Thymus (tissue), 11 donors: ENCODE measurements around the gene EPHB2. TPM values are rescaled to one million over a fixed set of nuclear protein-coding genes. Genes with fewer than 3 reads are reported as not detected.

Experiments used
- DNase-seq, 9 donors: peaks; one replicate each; pipeline ENCODE4 v3.0.0-alpha.2; 2013; ENCODE audit warnings: low spot score in 9 of 9, low read depth in 6 of 9, missing footprints in 1 of 9
- H3K27ac ChIP-seq, 2 donors: one replicate each; pipeline ENCODE4 v1.5.1; 2013; ENCODE audit warnings: control low read depth in 1 of 2, low read depth in 1 of 2, low read length in 1 of 2, mild to moderate bottlenecking in 1 of 2, moderate library complexity in 1 of 2
- H3K27me3 ChIP-seq, 2 donors: one replicate each; pipeline ENCODE4 v1.5.1; 2013; ENCODE audit warnings: low read length in 1 of 2; ENCODE audit not compliant: control insufficient read depth in 2 of 2, insufficient read depth in 1 of 2
- H3K36me3 ChIP-seq, 2 donors: one replicate each; pipeline ENCODE4 v1.5.1; 2013; ENCODE audit warnings: low read length in 1 of 2, mild to moderate bottlenecking in 1 of 2, moderate library complexity in 1 of 2; ENCODE audit not compliant: control insufficient read depth in 2 of 2, insufficient read depth in 2 of 2
- H3K4me1 ChIP-seq, 2 donors: one replicate each; pipeline ENCODE4 v1.5.1; 2013; ENCODE audit warnings: low read length in 2 of 2; ENCODE audit not compliant: control insufficient read depth in 2 of 2, insufficient read depth in 2 of 2
- H3K4me3 ChIP-seq, 2 donors: one replicate each; pipeline ENCODE4 v1.5.1; 2013; ENCODE audit warnings: low read length in 2 of 2, control low read depth in 1 of 2, mild to moderate bottlenecking in 1 of 2
- H3K9me3 ChIP-seq, 2 donors: one replicate each; pipeline ENCODE4 v1.5.1; 2013; ENCODE audit warnings: low read length in 1 of 2, mild to moderate bottlenecking in 1 of 2; ENCODE audit not compliant: control insufficient read depth in 2 of 2, insufficient read depth in 1 of 2
- WGBS: extraction: QIAGEN DNeasy Blood & Tissue Kit; methylation state at CpG from one replicate; pipeline ENCODE4 v1.1.7; 2013; 5-methylcytosine and 5-hydroxymethylcytosine counted together
- polyA plus RNA-seq: library from polyadenylated mRNA; stranded (reverse); fragments of 200-250 nt; gene quantifications from one replicate; pipeline ENCODE4 v1.2.3, GENCODE V29; 2013
- total RNA-seq: library from RNA; stranded (reverse); fragments of 120-200 nt; gene quantifications from one replicate; pipeline ENCODE4 v1.2.4, GENCODE V29; 2013
- donor health status: healthy.

Gene EPHB2
- total and polyA plus RNA-seq, 2 donors, result 1.6 to 2.6 TPM

GRCh38 chr1:22804406-22804805 lies 93.8 kb downstream of the EPHB2 start:
- Histone ChIP-seq H3K4me3 (no peak overlapping the region), H3K4me1 (no peaks in the 10 kb centered on the region), H3K27me3 (no peaks in the 10 kb centered on the region), H3K36me3 (no peaks in the 10 kb centered on the region), H3K9me3 (no peaks in the 10 kb centered on the region), H3K27ac (no peak overlapping the region)
- WGBS, result 72% methylated on average over 6 of the region's 6 CpGs
- DNase-seq, result no peak

GRCh38 chr1:22804969-22805671 lies 94.5 kb downstream of the EPHB2 start:
- WGBS, result 90% methylated on average over 7 of the region's 7 CpGs
- DNase-seq, result no peak
- H3K27me3 ChIP-seq, result no peaks in the 10 kb centered on the region

GRCh38 chr1:22805672-22806038 lies 95.0 kb downstream of the EPHB2 start:
- Histone ChIP-seq H3K9me3 (no peaks in the 10 kb centered on the region), H3K36me3 (no peaks in the 10 kb centered on the region), H3K4me1 (no peaks in the 10 kb centered on the region), H3K27me3 (no peaks in the 10 kb centered on the region), H3K4me3 (no peak overlapping the region), H3K27ac (no peak overlapping the region)
- DNase-seq, result no peak
- 95% methylated on average over 4 of the region's 4 CpGs for WGBS

More at GRCh38 chr1:22804969-22805671, 94.5 kb downstream of the EPHB2 start:
- Histone ChIP-seq H3K27ac (no peak overlapping the region), H3K9me3 (no peaks in the 10 kb centered on the region), H3K36me3 (no peaks in the 10 kb centered on the region), H3K4me3 (no peak overlapping the region), H3K4me1 (no peaks in the 10 kb centered on the region)

GRCh38 chr1:22806584-22806983 lies 95.9 kb downstream of the EPHB2 start:
- WGBS, result 96% methylated on average over 12 of the region's 12 CpGs
- DNase-seq, result no peak
- no peaks in the 10 kb centered on the region for H3K4me1 ChIP-seq
- H3K27ac ChIP-seq, result no peak overlapping the region
- H3K36me3 ChIP-seq, result no peaks in the 10 kb centered on the region
- H3K4me3 ChIP-seq, result no peak overlapping the region
- no peaks in the 10 kb centered on the region for H3K9me3 ChIP-seq
- no peaks in the 10 kb centered on the region for H3K27me3 ChIP-seq

- 92% methylated on average over 4 of the region's 4 CpGs for whole genome bisulfite sequencing
- H3K27me3 ChIP-seq, result no peaks in the 10 kb centered on the region
Measured at GRCh38 chr1:22807340-22807739, 96.7 kb downstream of the EPHB2 start.

GRCh38 chr1:22808186-22808675 lies 97.6 kb downstream of the EPHB2 start:
- H3K27ac ChIP-seq, result no peak overlapping the region
- 97% methylated on average over 6 of the region's 6 CpGs for WGBS
- no peaks in the 10 kb centered on the region for H3K9me3 ChIP-seq
- no peaks in the 10 kb centered on the region for H3K36me3 ChIP-seq
- H3K4me3 ChIP-seq, result no peak overlapping the region
- no peak for DNase-seq
- no peaks in the 10 kb centered on the region for H3K4me1 ChIP-seq
- no peaks in the 10 kb centered on the region for H3K27me3 ChIP-seq

More at GRCh38 chr1:22807340-22807739, 96.7 kb downstream of the EPHB2 start:
- H3K36me3 ChIP-seq, result no peaks in the 10 kb centered on the region
- H3K4me3 ChIP-seq, result no peak overlapping the region
- H3K27ac ChIP-seq, result no peak overlapping the region
- no peak for DNase-seq
- no peaks in the 10 kb centered on the region for H3K4me1 ChIP-seq
- no peaks in the 10 kb centered on the region for H3K9me3 ChIP-seq

- Histone ChIP-seq H3K4me1 (no peaks in the 10 kb centered on the region), H3K4me3 (no peak overlapping the region), H3K9me3 (no peaks in the 10 kb centered on the region), H3K27ac (no peak overlapping the region), H3K36me3 (no peaks in the 10 kb centered on the region), H3K27me3 (no peaks in the 10 kb centered on the region)
- 87% methylated on average over 15 of the region's 15 CpGs for WGBS
- DNase-seq, result no peak
Measured at GRCh38 chr1:22808676-22809483, 98.2 kb downstream of the EPHB2 start.

- no peak overlapping the region for H3K4me3 ChIP-seq
- no peaks in the 10 kb centered on the region for H3K36me3 ChIP-seq
- WGBS, result 96% methylated on average over 4 of the region's 4 CpGs
- H3K9me3 ChIP-seq, result no peaks in the 10 kb centered on the region
- H3K27ac ChIP-seq, result no peak overlapping the region
- no peak for DNase-seq
- no peaks in the 10 kb centered on the region for H3K27me3 ChIP-seq
- no peaks in the 10 kb centered on the region for H3K4me1 ChIP-seq
Measured at GRCh38 chr1:22809783-22810182, 99.1 kb downstream of the EPHB2 start.

GRCh38 chr1:22810378-22810777 lies 99.7 kb downstream of the EPHB2 start:
- no peak overlapping the region for H3K27ac ChIP-seq
- WGBS, result 69% methylated on average over 2 of the region's 2 CpGs
- no peak for DNase-seq
- H3K4me1 ChIP-seq, result no peaks in the 10 kb centered on the region
- H3K27me3 ChIP-seq, result no peaks in the 10 kb centered on the region
- H3K9me3 ChIP-seq, result no peaks in the 10 kb centered on the region
- H3K4me3 ChIP-seq, result no peak overlapping the region
- H3K36me3 ChIP-seq, result no peaks in the 10 kb centered on the region
